GM11168 (cell line): Measurements from ENCODE around the gene EVL.
"Not testable (repeated sequence)": the region's sequence is repeated elsewhere in the genome, so short reads cannot be mapped to it uniquely, and the experiment has no call there.

Source experiments
- in situ Hi-C: fragments of 300-500 bp; cut with MboI; formaldehyde crosslinking; loops from one replicate; pipeline ENCODE4 v1.12.0; 2022; ENCODE audit warnings: low sequenced_read_pairs; ENCODE audit not compliant: unreplicated experiment

EVL gene

DNA sequence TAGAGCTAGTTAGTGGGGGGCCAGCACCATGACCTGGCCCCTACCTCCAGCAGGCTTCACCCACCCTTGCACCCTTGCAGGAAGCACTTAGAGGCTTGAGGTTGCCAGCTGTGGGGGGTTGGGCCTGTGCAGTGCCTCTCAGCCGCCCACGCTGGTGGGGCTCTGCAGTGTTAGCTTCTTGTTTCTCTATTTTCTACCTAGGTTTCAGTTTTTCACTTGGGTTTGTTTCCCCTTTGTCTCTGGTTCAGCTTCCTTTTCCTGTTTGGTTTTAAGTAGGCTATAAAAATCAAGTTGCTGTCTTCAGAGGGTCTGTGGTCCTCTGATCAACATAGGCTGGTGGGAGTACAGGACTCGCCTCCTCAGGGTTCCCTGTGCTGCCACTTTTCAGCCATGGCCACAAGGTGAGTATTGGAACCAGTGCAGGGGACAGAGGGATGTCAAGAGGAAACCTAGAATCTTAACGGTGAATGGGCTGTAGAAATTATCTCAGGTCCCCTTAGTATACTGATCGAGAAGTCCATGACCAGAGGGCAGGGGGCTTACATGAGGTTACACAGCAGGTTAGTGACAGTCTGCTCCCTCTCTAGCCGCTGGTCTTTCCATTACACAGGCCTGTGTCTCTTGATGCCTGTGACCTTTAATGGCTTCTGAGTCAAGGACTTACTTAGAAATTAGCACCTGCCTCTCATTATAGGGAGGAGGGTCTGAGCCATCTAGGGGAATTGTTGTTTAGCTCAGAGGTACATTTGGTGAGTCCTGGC is at the start of gene EVL:
Gene EVL, plus strand, starts transcription at position 312 of the 761 bp plus-strand sequence. Its CDS starts 79 bp downstream, at position 391.
- in situ Hi-C loops: no loop called here

- in situ Hi-C loops: no loop called here
Observed at GRCh38 chr14:100017553-100017952, 47.7 kb upstream of the EVL start.

- in situ Hi-C loops: no loop called here
Observed at GRCh38 chr14:100018054-100018453, 47.2 kb upstream of the EVL start.

- in situ Hi-C loops: no loop called here
Observed at GRCh38 chr14:100018482-100018881, 46.7 kb upstream of the EVL start.

DNA sequence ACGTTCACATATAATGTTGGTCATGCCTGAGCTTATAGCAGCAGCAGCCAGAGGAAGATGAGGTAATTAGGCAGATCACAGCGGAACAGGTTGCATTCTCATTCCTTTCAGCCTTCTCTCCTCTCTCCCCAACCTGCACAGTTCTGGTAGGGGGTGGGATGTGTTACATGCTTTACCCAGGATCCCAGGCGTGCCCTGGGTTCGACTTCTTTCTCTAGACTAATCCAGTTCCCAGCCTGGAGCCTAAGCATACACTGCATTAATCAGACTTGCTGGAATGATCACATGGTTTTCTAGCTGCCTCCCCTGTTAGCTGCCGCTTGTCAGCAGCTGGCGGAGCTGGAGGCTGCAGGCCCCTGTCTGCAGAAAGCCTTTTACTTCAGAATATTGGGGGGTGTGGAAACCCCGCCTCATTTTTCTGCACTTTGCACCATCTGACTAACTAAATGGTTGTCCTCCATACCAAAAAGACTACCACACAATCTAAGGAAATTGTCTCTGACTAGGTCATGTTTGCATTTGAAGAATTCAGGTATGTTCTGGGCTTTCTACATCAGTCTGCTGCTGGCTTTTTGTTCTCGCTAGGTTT is 46.0 kb upstream of the EVL start:
- in situ Hi-C loops: no loop called here

GRCh38 chr14:100020629-100021028 is 44.6 kb upstream of the EVL start:
- in situ Hi-C loops: no loop called here

DNA sequence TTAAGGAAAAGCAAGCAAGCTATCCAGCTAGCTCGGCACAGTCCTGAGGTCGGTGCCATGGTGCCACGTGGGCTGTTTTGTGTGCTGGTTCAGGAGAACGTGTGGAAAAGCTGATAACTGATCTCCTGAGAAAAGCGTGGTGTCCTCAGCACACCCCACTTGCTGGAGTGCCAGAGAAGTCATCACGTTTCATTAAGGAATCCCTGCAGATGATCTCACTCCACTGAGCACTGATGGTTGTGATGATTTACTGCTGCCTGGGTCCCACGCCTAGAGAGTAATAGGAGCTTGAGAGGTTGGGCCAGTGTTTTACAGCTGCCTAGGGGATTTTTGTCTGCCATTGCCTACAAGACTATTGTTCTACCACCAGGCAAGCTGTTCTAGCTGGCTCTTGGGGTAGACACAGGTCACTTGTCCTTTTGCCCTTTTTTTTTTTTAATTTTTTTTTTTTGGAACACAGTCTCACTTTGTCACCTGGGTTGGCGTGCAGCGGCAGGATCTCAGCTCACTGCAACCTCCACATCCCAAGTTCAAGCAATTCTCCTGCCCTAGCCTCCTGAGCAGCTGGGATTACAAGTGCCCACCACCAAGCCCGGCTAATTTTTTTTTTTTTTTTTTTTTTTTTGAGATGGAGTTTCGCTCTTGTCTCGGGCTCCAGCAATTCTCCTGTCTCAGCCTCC is 42.3 kb upstream of the EVL start:
- in situ Hi-C loops: no loop called here

DNA sequence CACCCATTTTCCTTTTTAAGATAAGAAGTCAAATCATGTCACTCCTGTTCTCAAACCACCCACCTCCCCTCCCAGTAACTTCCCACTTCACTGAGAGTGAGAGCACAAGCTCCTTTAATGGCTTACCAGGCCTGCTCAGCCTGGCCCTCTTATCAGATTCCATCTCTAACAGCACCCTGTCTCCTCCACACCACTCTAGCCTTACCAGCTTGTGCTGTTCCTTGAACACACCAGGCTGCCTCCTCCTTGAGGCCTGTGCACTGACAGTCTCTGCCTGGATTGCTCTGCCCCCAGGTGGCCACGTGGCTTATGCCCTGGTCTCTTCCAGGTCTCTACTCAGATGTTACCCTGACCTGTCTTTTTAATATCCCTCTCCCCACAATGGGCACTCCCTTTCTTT is 40.1 kb upstream of the EVL start:
- in situ Hi-C loops: no loop called here

- in situ Hi-C loops: no loop called here
Observed at GRCh38 chr14:100027771-100028490, 37.3 kb upstream of the EVL start.

GRCh38 chr14:100028990-100029677 is 36.1 kb upstream of the EVL start:
- in situ Hi-C loops: no loop called here

- in situ Hi-C loops: not testable (repeated sequence)
Observed at GRCh38 chr14:100030006-100030405, 35.2 kb upstream of the EVL start.

DNA sequence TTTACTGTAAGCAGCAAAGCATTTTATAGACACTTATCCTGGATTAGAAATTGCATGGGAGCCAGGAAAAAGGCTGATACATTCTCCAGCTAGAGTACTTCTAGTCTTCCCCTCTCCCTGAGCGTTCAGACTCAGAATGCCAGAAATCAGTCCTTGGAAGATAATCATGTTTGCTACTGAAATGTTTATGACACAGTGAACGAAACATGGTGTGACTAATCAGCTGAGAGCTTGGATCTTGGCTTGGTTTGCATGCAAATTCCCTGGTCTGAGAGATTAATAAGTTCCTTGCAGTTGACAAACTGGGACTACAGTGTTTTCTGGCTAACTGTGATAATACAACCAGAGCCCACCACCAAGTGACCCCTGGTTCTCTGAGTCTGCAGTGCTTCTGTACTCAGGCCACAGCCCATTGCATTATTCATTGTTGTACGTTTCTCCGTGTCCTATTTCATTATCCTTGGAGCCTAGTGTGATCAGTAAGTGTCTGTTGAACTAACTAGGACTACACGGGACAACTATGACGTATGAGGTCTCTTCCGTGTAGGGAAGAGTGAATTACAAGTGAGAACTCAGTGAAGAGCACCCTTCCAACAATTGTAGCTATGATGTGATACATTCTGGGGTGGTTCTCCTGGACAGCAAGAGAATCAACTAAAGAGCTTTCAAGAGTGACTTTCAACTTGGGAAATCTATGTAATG is 34.6 kb upstream of the EVL start:
- in situ Hi-C loops: no loop called here

GRCh38 chr14:100031506-100032281 is 33.5 kb upstream of the EVL start:
- in situ Hi-C loops: no loop called here

DNA sequence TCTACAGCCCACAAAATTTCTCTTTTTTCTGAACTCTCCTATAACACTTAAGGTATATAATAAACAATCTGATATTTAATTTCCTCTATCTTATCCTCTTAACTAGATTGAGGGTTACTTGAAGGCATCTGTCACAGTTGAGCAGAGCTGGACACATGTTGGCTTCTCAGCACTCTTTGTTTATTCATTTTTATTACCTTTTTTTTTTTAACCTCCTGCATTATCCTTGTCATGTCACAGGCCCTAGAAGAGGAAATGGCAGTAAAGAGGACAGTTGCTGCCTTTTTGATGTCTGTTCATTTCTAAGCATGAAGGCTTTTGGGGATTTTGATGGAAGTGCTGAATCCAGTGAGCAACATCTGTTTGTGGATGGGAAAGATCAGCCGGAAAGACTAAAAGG is 32.5 kb upstream of the EVL start:
- in situ Hi-C loops: no loop called here

- in situ Hi-C loops: no loop called here
Observed at GRCh38 chr14:100033347-100034075, 31.7 kb upstream of the EVL start.

DNA sequence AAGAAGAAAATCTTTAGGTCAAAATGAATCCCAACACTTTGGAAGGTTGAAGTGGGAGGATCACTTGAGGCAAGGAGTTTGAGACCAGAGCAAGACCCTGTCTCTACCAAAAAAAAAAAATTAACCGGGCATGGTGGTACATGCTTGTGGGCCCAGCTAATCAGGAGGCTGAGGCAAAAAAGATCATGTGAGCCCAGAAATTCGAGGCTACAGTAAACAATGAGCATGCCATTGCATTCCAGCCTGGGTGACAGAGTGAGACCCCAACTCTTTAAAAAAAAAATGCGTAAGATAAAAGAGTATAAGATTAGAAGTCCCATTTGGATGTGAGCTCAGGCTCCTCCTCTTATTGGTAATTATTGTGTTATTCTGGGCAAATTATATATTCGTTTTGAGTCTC is 30.8 kb upstream of the EVL start:
- in situ Hi-C loops: no loop called here

GRCh38 chr14:100034961-100035500 is 30.2 kb upstream of the EVL start:
- in situ Hi-C loops: no loop called here

- in situ Hi-C loops: no loop called here
Observed at GRCh38 chr14:100035700-100036099, 29.5 kb upstream of the EVL start.
